GM21529 (cell line): ENCODE results near the gene LIG3.
A peak's percentile ranks its signal among the peaks of the same experiment; 100 is the strongest.
"Not testable (repeated sequence)": the region's sequence is repeated elsewhere in the genome, so short reads cannot be mapped to it uniquely, and the experiment has no call there.

Experiments used
- ATAC-seq: cut with Tn5 transposase; IDR thresholded peaks from one replicate; pipeline ENCODE4 v1.9.1; 2021; ENCODE audit not compliant: unreplicated experiment

Gene LIG3

DNA sequence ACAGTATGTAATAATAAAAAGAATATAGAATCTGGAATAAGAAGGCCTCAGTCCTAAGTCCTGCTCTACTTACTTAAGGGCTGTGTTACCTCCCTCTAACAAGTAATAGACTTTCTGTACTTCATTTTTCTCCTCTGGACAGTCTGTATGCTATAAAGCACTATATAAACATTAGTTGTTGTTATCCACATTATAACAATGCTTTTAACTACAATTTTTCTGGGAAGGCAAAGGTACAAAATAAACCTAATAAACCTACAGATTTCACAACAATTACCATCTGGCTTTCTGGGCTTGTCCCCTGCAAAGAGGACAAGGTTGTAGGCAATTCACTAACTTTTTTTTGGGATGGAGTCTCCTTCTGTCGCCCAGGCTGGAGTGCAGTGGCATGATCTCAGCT, 50.5 kb downstream of the LIG3 start:
- ATAC-seq = no peak

DNA sequence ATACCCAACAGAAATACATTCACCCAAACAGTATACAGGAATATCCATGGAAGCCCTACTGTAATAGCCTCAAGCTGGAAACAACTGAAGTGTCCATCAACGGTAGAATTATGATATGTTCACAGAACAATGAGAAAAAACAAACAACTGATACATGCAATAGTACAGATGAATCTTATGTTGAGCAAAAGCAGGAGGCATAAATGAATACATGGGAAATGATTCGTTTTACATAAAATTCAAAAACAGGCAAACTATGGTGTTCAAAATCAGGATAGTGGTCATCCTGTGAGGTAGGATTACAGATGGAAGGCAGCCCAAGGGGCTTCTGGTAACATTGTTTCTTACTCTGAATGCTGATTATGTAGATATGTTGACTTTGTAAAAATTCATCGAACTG, 58.1 kb downstream of the LIG3 start:
- ATAC-seq = no peak

DNA sequence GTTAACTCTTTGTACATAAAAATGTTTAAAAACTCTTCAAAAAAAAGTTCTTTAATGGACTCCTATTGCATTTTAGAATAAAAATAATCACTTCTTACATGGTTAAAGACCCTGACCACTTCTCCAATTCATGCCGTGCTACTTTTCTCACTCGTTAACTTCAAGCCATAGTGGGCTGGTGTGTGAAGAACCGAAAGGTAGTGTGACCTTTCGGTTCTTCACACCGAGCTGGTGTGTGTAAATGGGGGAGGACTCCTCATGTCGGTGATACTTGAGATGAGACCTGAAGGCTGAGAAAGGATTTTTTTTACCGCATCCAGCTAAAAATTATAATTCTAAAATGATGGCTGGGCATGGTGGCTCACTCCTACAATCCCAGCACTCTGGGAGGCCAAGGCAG, 61.1 kb downstream of the LIG3 start:
- ATAC-seq = no peak

DNA sequence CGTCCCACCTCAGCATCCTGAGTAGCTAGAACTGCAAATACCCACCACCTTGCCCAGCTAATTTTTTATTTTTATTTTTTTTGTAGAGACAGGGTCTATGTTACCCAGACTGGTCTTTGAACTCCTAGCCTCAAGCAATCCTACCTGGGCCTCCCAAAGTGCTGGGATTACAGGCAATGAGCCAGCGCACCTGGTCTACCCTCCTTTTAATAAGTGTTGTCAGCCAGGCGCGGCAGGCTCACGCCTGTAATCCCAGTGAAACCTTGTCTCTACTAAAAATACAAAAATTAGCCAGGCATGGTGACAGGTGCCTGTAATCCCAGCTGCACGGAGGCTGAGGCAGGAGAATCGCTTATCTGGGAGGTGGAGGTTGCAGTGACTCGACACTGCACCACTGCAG, 63.9 kb downstream of the LIG3 start:
- no peak for ATAC-seq

DNA sequence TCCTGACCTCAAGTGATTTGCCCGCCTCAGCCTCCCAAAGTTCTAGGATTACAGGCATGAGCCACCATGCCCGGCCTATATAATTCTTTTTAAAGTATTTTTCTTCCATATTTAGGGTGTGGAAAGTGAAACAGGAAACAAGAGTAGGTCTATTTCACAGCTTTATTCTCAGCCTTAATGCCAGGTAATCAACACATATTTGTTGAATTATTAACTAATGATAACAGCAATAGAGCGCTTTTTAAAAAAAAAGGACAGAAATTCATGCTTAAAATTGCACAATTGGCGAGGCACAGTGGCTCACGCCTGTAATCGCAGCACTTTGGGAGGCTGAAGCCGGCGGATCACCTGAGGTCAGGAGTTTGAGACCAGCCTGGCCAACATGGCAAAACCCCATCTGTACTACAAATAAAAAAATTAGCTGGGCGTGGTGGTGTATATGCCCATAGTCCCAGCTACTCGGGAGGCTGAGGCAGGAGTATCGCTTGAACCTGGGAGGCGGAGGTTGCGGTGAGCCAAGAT, 65.2 kb downstream of the LIG3 start:
- ATAC-seq = not testable (repeated sequence)

DNA sequence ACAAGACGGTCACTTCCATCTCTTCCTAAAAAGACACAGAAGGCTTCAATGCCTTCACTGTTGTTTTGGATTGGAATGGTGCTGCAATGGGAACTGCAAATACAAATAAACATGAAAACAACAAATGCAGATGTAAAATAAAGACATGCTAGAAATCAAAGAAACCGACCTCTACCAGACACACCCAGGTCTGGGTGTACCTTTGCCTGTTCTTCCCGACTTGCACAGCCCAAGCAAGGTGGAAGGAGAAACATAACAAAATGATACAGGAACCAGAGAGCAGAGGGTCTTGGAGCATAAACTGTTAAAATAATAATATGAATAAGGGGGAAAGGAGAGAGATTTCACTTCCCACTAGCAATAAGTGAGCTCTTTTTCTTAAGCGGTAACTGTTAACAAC, 65.9 kb downstream of the LIG3 start:
- no peak for ATAC-seq

DNA sequence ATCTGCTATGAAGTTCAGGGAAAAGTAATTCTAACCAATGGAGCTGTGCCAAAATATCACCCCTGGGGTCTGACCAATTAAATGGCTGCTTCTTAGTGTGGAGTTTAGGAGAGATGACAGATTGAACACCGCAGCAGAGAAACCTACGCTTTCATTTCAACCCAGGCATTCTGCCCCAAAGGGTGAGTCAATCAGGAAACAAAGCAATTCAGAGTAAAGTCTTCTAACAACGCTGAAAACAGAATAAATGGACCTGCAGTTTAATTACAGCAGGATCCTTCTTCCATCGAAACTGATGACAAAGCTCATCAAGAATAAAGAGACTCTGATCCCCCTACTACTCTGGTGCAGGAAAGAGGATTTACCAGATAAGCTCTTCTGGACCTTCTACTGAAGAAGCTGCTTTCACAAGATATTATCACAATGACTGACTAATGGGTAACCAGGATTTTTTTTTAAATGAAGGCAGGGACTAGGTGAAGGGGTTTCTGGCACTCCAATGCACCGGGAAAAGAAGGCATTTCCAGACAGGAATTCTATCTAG, 66.5 kb downstream of the LIG3 start:
- ATAC-seq = peak; percentile 78

DNA sequence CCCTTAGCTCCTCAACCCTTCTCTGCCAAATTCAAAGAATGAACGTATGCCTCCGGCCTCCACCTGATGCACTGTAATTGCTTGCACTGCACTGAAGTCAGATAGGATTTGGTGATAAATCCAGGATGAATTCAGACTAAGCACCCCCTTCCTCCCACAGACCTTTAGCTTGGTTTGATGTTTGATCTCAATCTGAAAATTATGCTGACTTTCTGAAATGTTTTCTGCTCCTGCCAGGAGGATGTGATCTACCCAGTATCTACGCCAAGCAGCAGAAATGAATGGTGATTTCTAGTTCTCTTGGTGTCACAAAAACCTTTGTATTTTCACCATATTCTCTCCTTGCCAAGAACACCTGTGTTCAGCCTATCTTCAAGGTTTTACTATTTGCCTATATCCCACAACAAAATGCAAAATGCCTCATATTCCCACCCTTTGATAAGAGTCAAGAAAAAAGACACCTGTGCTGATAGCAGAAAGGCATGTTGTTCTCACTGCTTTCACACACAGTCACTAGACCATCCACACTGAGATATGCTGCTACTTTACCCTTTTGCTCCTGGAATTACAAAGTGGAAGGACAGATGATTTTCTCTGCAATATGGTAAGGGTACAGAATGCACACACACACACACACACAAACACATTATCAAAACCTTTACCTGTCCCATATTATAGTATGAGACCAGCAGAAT, 68.5 kb downstream of the LIG3 start:
- no peak for ATAC-seq

DNA sequence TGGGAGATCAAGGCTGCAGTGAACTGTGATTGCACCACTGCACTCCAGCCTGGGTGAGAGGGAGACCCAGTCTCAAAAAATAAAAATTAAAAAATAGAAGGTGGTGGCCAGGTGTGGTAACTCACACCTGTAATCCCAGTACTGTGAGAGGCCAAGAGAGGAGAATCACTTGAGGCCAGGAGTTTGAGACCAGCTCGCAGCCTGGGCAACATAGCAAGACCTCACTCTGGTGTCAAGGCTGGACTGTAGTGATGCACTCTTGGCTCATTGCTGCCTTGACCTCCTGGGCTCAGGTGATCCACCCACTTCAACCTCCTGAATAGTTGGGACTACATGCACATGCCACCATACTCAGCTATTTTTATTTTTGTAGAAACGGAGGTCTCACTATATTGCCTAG, 69.9 kb downstream of the LIG3 start:
- no peak for ATAC-seq

DNA sequence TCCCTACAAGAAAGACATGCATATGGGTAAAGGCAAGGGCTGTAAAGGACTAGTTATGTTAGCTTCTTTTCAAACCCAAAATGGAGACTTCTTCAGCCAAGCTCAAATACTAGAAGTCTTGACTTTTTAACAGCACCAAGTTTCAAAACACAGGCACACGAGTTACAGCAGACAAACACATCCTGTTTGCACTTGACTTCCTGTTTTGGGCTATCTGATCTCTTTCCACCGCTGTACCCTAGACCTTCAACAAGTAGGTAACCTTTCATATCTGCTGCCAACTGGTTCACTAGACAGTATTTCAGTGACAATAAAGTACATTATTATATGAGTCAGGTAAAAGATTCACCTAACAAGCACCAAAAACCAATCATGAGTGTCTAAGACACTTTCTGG, 70.9 kb downstream of the LIG3 start:
- no peak for ATAC-seq

DNA sequence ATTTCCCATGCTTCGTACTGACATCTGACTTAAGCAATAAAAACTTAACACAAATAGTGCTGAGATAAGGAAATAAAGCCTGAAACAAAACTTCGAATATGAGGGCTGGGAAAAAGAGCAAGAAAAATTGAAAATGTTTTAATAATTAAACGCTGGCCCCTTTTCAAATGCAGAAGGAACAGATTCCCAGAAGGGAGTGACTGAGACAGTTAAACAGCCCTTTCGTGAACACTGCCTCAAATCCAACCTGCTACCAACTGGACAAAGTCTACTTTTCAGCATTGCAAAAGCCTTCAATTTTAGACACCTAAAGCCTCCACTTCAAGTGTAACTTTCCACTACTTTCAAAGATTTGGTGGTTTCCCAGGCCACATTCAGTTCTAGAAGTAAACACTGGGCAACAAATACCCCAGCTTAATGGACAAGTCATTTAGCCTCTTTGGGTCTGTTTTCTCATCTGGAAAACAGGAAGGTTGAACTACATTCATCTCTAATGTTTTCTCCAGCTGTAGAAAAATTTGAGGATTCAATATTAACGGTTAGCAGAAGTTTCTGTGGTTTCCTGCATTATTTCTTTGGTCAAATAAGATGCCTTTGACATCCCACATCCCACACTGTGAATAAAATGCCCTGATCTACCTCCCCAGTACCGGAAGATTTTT, 71.4 kb downstream of the LIG3 start:
- ATAC-seq = no peak

DNA sequence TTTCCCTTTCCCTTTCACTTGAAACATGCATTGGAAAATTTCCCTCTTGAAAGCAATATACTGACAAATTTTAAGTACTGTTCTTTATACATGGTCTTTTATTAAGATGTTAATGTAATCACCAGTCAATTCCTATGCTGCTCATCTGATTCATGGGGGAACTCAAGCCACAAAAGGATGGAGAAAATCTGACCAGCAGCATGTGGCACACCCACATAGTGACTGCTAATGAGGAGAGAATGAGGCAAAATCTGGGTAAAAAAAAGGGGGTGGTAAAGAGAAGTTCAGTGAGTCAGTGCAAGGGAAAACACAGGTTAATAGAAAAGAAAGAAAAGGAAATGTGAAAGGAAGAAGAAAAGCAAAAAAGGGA, 71.9 kb downstream of the LIG3 start:
- no peak for ATAC-seq

DNA sequence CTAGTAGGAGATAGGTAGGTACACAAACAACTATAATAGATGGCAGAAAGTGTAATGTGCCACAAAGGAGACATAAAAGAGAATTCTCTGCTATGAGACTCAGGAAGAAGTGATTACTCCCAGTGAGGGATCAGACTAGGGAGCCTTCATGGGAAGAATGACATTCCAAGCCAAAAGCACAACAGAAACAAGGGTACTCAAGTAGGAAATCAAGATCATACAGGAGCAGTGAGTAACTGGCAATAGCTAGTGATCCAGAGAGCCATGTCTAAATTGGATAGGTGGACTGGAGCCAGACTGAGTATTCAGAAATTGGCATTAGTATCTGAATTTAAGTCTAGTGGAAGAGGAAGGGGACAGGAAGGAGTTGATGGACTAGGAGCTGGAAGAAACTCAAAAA, 72.5 kb downstream of the LIG3 start:
- ATAC-seq = no peak

DNA sequence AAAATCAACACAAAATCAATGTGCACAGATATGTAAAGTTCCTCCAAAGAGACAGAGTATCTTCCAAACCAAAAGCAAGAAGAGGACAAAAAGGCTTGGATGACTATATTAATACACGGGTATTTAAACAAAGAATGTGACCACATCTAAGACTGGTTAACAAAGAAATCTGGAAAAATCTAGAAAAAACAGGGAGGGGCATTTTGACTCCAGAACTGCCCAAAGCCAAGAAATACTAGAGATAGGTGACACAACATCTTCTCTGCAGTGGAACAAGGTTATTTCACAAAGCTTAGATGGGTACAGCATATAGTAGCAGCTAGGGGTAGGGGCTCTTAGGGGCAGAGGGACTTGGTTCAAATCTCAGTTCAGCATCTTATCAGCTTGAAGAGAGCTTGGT, 72.9 kb downstream of the LIG3 start:
- no peak for ATAC-seq

DNA sequence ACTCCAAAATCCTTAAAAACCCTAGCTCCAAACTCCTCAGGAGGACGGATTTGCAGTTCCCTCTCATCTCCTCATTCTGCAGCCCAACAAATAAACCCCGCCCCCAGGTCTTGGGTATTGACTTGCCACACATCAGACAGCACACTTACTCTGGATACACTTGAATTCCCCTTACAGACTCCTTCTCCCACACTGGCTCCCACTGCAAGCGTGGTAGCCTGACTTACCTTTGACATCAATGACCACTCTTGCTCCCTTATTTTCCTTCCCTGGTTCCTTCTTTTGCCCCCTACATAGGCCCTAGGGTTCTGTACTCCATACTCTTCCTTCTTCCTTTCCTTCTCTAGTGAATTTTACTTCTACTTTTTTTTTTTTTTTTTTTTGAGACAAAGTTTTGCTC, 75.7 kb downstream of the LIG3 start:
- no peak for ATAC-seq

DNA sequence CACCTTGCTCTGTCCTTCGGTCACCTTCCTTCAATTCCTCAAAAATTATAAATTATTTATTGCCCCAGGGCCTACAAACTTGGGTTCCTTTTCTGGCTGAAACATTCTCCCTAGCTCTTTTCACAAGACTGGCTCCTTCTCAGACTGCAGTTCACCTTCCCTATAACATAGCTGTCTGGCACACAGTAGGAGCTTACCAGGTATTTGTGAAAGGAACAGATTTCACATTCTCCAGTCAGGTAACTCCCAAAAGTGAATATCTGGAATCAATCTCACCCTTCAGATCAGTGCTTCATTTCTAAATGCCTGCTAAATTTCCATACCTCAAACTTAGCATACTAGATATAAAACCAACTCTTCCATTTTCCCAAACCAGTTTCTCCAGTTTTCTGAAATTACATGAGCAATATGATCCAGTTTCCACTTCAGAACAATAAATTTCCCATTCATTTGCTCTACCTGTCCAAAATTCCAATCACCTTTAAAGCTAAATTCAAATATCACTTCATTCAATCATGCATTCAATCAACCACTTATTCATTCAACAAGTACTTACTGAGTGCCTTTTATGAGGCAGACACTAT, 77.1 kb downstream of the LIG3 start:
- ATAC-seq = no peak
